BLaER1 (cell line): ENCODE results near the gene MAN2A2.

Source experiments
- H3K27ac ChIP-seq: shearing (Covaris generic); formaldehyde crosslinking; 2 replicates; pipeline ENCODE4 v1.8.1; 2022
- H3K27me3 ChIP-seq: shearing (Covaris generic); formaldehyde crosslinking; 2 replicates; pipeline ENCODE4 v1.8.1; 2022
- H3K36me3 ChIP-seq: shearing (Covaris generic); formaldehyde crosslinking; 2 replicates; pipeline ENCODE4 v1.8.1; 2022
- H3K4me1 ChIP-seq: shearing (Covaris generic); formaldehyde crosslinking; 2 replicates; pipeline ENCODE4 v1.8.1; 2022
- H3K4me2 ChIP-seq: shearing (Covaris generic); formaldehyde crosslinking; 2 replicates; pipeline ENCODE4 v1.8.1; 2022
- H3K4me3 ChIP-seq: shearing (Covaris generic); formaldehyde crosslinking; 2 replicates; pipeline ENCODE4 v1.8.1; 2022
- H3K9ac ChIP-seq: shearing (Covaris generic); formaldehyde crosslinking; 2 replicates; pipeline ENCODE4 v1.8.1; 2022
- H3K9me3 ChIP-seq: shearing (Covaris generic); formaldehyde crosslinking; 2 replicates; pipeline ENCODE4 v1.8.1; 2022
- H4K20me1 ChIP-seq: shearing (Covaris generic); formaldehyde crosslinking; 2 replicates; pipeline ENCODE4 v1.8.1; 2022
- Cebpa-rat ChIP-seq: shearing (Covaris generic); IDR thresholded peaks from 2 replicates; pipeline ENCODE4 v1.8.1; 2022

The MAN2A2 gene

GRCh38 chr15:90957031-90957790, 54.1 kb downstream of the MAN2A2 start:
- Histone ChIP-seq H3K27ac (no peak overlapping the region), H4K20me1 (peaks cover 52% of the 10 kb centered on the region), H3K9ac (0 out of 2 replicates have a peak overlapping the region, but pooled peaks have one; percentile 95), H3K4me1 (peaks cover 54% of the 10 kb centered on the region), H3K27me3 (no peaks in the 10 kb centered on the region), H3K4me3 (peak overlapping the region; percentile 87), H3K4me2 (peak overlapping the region; percentile 97), H3K36me3 (peaks cover 64% of the 10 kb centered on the region), H3K9me3 (no peaks in the 10 kb centered on the region)
- no peak for TF ChIP-seq Cebpa-rat

- H3K27ac ChIP-seq: no peak overlapping the region
- no peaks in the 10 kb centered on the region for H3K9me3 ChIP-seq
- no peak overlapping the region for H3K9ac ChIP-seq
- H3K4me1 ChIP-seq: peaks cover 54% of the 10 kb centered on the region
- H3K27me3 ChIP-seq: no peaks in the 10 kb centered on the region
- H4K20me1 ChIP-seq: peaks cover 52% of the 10 kb centered on the region
- no peak overlapping the region for H3K4me2 ChIP-seq
- no peak overlapping the region for H3K4me3 ChIP-seq
- peaks cover 64% of the 10 kb centered on the region for H3K36me3 ChIP-seq
- TF ChIP-seq Cebpa-rat: no peak
These were observed 54.7 kb downstream of the MAN2A2 start for GRCh38 chr15:90957791-90958190.

GRCh38 chr15:90959028-90959595, 56.0 kb downstream of the MAN2A2 start:
- H3K4me3 ChIP-seq: no peak overlapping the region
- no peak overlapping the region for H3K4me2 ChIP-seq
- H4K20me1 ChIP-seq: peaks cover 52% of the 10 kb centered on the region
- no peak for TF ChIP-seq Cebpa-rat
- no peaks in the 10 kb centered on the region for H3K27me3 ChIP-seq
- peaks cover 64% of the 10 kb centered on the region for H3K36me3 ChIP-seq
- no peak overlapping the region for H3K9ac ChIP-seq
- no peak overlapping the region for H3K27ac ChIP-seq
- no peaks in the 10 kb centered on the region for H3K9me3 ChIP-seq
- peaks cover 53% of the 10 kb centered on the region for H3K4me1 ChIP-seq

GRCh38 chr15:90959894-90960293, 56.8 kb downstream of the MAN2A2 start:
- Histone ChIP-seq H3K27ac (no peak overlapping the region), H3K36me3 (peaks cover 68% of the 10 kb centered on the region), H3K4me3 (no peak overlapping the region), H3K4me2 (peak overlapping the region; percentile 62), H3K9ac (0 out of 2 replicates have a peak overlapping the region, but pooled peaks have one; percentile 42), H3K4me1 (peaks cover 48% of the 10 kb centered on the region), H4K20me1 (peaks cover 52% of the 10 kb centered on the region), H3K27me3 (no peaks in the 10 kb centered on the region), H3K9me3 (no peaks in the 10 kb centered on the region)
- TF ChIP-seq Cebpa-rat: no peak

GRCh38 chr15:90960298-90961091, 57.4 kb downstream of the MAN2A2 start:
- Histone ChIP-seq H3K36me3 (peaks cover 74% of the 10 kb centered on the region), H3K27me3 (no peaks in the 10 kb centered on the region), H4K20me1 (peaks cover 48% of the 10 kb centered on the region), H3K9me3 (no peaks in the 10 kb centered on the region), H3K4me1 (peaks cover 45% of the 10 kb centered on the region), H3K9ac (peak overlapping the region; percentile 42; the same call in 1 of the 2 replicates), H3K4me3 (no peak overlapping the region), H3K27ac (peak overlapping the region; percentile 42; the same call in 1 of the 2 replicates), H3K4me2 (peak overlapping the region; percentile 62)
- no peak for TF ChIP-seq Cebpa-rat

- Histone ChIP-seq H3K27ac (no peak overlapping the region), H3K36me3 (peaks cover 89% of the 10 kb centered on the region), H3K9ac (no peak overlapping the region), H3K9me3 (no peaks in the 10 kb centered on the region), H3K4me2 (no peak overlapping the region), H3K4me3 (no peak overlapping the region), H3K27me3 (no peaks in the 10 kb centered on the region), H3K4me1 (peaks cover 29% of the 10 kb centered on the region), H4K20me1 (peaks cover 40% of the 10 kb centered on the region)
- no peak for TF ChIP-seq Cebpa-rat
These were observed 58.9 kb downstream of the MAN2A2 start for GRCh38 chr15:90962021-90962420.

- Histone ChIP-seq H4K20me1 (peaks cover 3% of the 10 kb centered on the region), H3K27me3 (no peaks in the 10 kb centered on the region), H3K4me2 (no peak overlapping the region), H3K4me3 (no peak overlapping the region), H3K4me1 (peaks cover 4% of the 10 kb centered on the region), H3K27ac (no peak overlapping the region), H3K36me3 (peaks cover 98% of the 10 kb centered on the region), H3K9ac (no peak overlapping the region), H3K9me3 (no peaks in the 10 kb centered on the region)
- no peak for TF ChIP-seq Cebpa-rat
These were observed 63.2 kb downstream of the MAN2A2 start for GRCh38 chr15:90966262-90966661.

GRCh38 chr15:90967206-90967605, 64.1 kb downstream of the MAN2A2 start:
- H4K20me1 ChIP-seq: no peaks in the 10 kb centered on the region
- H3K9me3 ChIP-seq: no peaks in the 10 kb centered on the region
- no peak overlapping the region for H3K4me2 ChIP-seq
- H3K9ac ChIP-seq: no peak overlapping the region
- H3K36me3 ChIP-seq: peaks cover 98% of the 10 kb centered on the region
- no peak overlapping the region for H3K4me3 ChIP-seq
- no peaks in the 10 kb centered on the region for H3K4me1 ChIP-seq
- no peak for TF ChIP-seq Cebpa-rat
- H3K27ac ChIP-seq: no peak overlapping the region
- no peaks in the 10 kb centered on the region for H3K27me3 ChIP-seq

GRCh38 chr15:90968434-90968833, 65.3 kb downstream of the MAN2A2 start:
- H3K36me3 ChIP-seq: peaks cover 98% of the 10 kb centered on the region
- no peak overlapping the region for H3K27ac ChIP-seq
- no peaks in the 10 kb centered on the region for H4K20me1 ChIP-seq
- no peaks in the 10 kb centered on the region for H3K4me1 ChIP-seq
- no peaks in the 10 kb centered on the region for H3K9me3 ChIP-seq
- no peak overlapping the region for H3K4me2 ChIP-seq
- TF ChIP-seq Cebpa-rat: no peak
- no peak overlapping the region for H3K4me3 ChIP-seq
- H3K27me3 ChIP-seq: no peaks in the 10 kb centered on the region
- H3K9ac ChIP-seq: no peak overlapping the region

- Histone ChIP-seq H3K27ac (no peak overlapping the region), H3K27me3 (no peaks in the 10 kb centered on the region), H3K4me1 (no peaks in the 10 kb centered on the region), H3K9ac (no peak overlapping the region), H3K4me3 (no peak overlapping the region), H3K4me2 (no peak overlapping the region), H3K9me3 (no peaks in the 10 kb centered on the region), H3K36me3 (peaks cover 100% of the 10 kb centered on the region), H4K20me1 (no peaks in the 10 kb centered on the region)
- TF ChIP-seq Cebpa-rat: no peak
These were observed 67.2 kb downstream of the MAN2A2 start for GRCh38 chr15:90970274-90970673.
